ENCODE results near the gene EPB41L4A. TPM values are rescaled to one million over a fixed set of nuclear protein-coding genes. Genes with fewer than 3 reads are reported as not detected.
A peak's percentile ranks its signal among the peaks of the same experiment; 100 is the strongest.
"Not testable (repeated sequence)": the region's sequence is repeated elsewhere in the genome, so short reads cannot be mapped to it uniquely, and the experiment has no call there.

EPB41L4A gene
- total RNA-seq, 8 experiments from 2014 or later, result 0.70 to 17.5 (median 11.1) TPM

GRCh38 chr5:112373885-112374284 lies 45.2 kb downstream of the EPB41L4A start:
- H3K4me1 ChIP-seq (replicated peaks in 1 of 2), result no peaks in the 10 kb centered on the region
- no peak overlapping the region for H3K27ac ChIP-seq
- ATAC-seq (replicated peaks in 6 of 8), result no peak
- WGBS, 10 experiments, result 0 to 100% (median 85%) methylated on average over 1 to 2 of the region's 2 CpGs
- no peak overlapping the region for H3K4me3 ChIP-seq
- in situ Hi-C loops (cut with MboI; ENCODE audit: low pct_unique_long_range_greater_than_20kb in 2 of 9, low sequenced_read_pairs in 9 of 9, unreplicated experiment in 9 of 9), result no loop called here

GRCh38 chr5:112372543-112372942 lies 46.5 kb downstream of the EPB41L4A start:
- Histone ChIP-seq H3K4me3 (no peak overlapping the region), H3K27ac (no peak overlapping the region), H3K4me1 (replicated peaks in 1 of 2) (no peaks in the 10 kb centered on the region)
- in situ Hi-C loops (cut with MboI; ENCODE audit: low pct_unique_long_range_greater_than_20kb in 2 of 9, low sequenced_read_pairs in 9 of 9, unreplicated experiment in 9 of 9), result no loop called here
- ATAC-seq (replicated peaks in 6 of 8), result no peak

- in situ Hi-C loops (cut with MboI; ENCODE audit: low pct_unique_long_range_greater_than_20kb in 2 of 9, low sequenced_read_pairs in 9 of 9, unreplicated experiment in 9 of 9), result no loop called here
- ATAC-seq (replicated peaks in 6 of 8), result no peak
- H3K4me3 ChIP-seq, result no peak overlapping the region
- H3K4me1 ChIP-seq (replicated peaks in 1 of 2), result no peaks in the 10 kb centered on the region
- H3K27ac ChIP-seq, result no peak overlapping the region
- 0 to 100% (median 80%) methylated on average over 1 to 2 of the region's 2 CpGs; no CpG with 5 or more reads in 1 of the 10 experiments for WGBS, 10 experiments
These were observed 48.0 kb downstream of the EPB41L4A start for GRCh38 chr5:112371067-112371466.

GRCh38 chr5:112367400-112367799 lies 51.7 kb downstream of the EPB41L4A start:
- Histone ChIP-seq H3K27ac (no peak overlapping the region), H3K4me1 (replicated peaks in 1 of 2) (no peaks in the 10 kb centered on the region), H3K4me3 (no peak overlapping the region)
- ATAC-seq (replicated peaks in 6 of 8), result no peak
- WGBS, 10 experiments, result 40 to 100% (median 87%) methylated on average over 1 to 3 of the region's 4 CpGs; no CpG with 5 or more reads in 4 of the 10 experiments
- in situ Hi-C loops (cut with MboI; ENCODE audit: low pct_unique_long_range_greater_than_20kb in 2 of 9, low sequenced_read_pairs in 9 of 9, unreplicated experiment in 9 of 9), result no loop called here

- WGBS, 10 experiments, result 50 to 100% (median 78%) methylated on average over 1 to 2 of the region's 2 CpGs; no CpG with 5 or more reads in 3 of the 10 experiments
- in situ Hi-C loops (cut with MboI; ENCODE audit: low pct_unique_long_range_greater_than_20kb in 2 of 9, low sequenced_read_pairs in 9 of 9, unreplicated experiment in 9 of 9), result no loop called here
- H3K4me1 ChIP-seq (replicated peaks in 1 of 2), result no peaks in the 10 kb centered on the region
- no peak overlapping the region for H3K27ac ChIP-seq
- H3K4me3 ChIP-seq, result no peak overlapping the region
- peak in 2 of 8 experiments; percentile 52 to 58 for ATAC-seq (replicated peaks in 6 of 8)
These were observed 52.1 kb downstream of the EPB41L4A start for GRCh38 chr5:112366987-112367386.

- H3K4me3 ChIP-seq; in situ Hi-C loops (cut with MboI; ENCODE audit: low pct_unique_long_range_greater_than_20kb in 2 of 9, low sequenced_read_pairs in 9 of 9, unreplicated experiment in 9 of 9); H3K27ac ChIP-seq; ATAC-seq (replicated peaks in 6 of 8): not testable (repeated sequence)
- WGBS, 10 experiments, result 87% methylated on average over 3 of the region's 26 CpGs; no CpG with 5 or more reads in 9 of the 10 experiments
- H3K4me1 ChIP-seq (replicated peaks in 1 of 2), result peaks cover 9 to 14% of the 10 kb centered on the region in 2 donors
These were observed 58.3 kb downstream of the EPB41L4A start for GRCh38 chr5:112360740-112361139.

GRCh38 chr5:112356178-112356956 lies 62.7 kb downstream of the EPB41L4A start:
- Histone ChIP-seq H3K4me1 (replicated peaks in 1 of 2) (peaks cover 9 to 14% of the 10 kb centered on the region in 2 donors), H3K4me3 (no peak overlapping the region), H3K27ac (peak overlapping the region; percentile 44 to 71)
- peak in 5 of 8 experiments; percentile 65 to 94 (median 77) for ATAC-seq (replicated peaks in 6 of 8)
- 8 to 100% (median 83%) methylated on average over 1 to 3 of the region's 3 CpGs; no CpG with 5 or more reads in 1 of the 10 experiments for WGBS, 10 experiments
- in situ Hi-C loops (cut with MboI; ENCODE audit: low pct_unique_long_range_greater_than_20kb in 2 of 9, low sequenced_read_pairs in 9 of 9, unreplicated experiment in 9 of 9), result no loop called here

GRCh38 chr5:112355058-112355685 lies 63.9 kb downstream of the EPB41L4A start:
- ATAC-seq (replicated peaks in 6 of 8), result no peak
- in situ Hi-C loops (cut with MboI; ENCODE audit: low pct_unique_long_range_greater_than_20kb in 2 of 9, low sequenced_read_pairs in 9 of 9, unreplicated experiment in 9 of 9), result no loop called here

GRCh38 chr5:112353678-112354077 lies 65.4 kb downstream of the EPB41L4A start:
- 40 to 90% (median 75%) methylated on average over 1 to 3 of the region's 3 CpGs; no CpG with 5 or more reads in 6 of the 10 experiments for WGBS, 10 experiments
- H3K4me1 ChIP-seq (replicated peaks in 1 of 2), result peaks cover 9 to 14% of the 10 kb centered on the region in 2 donors
- in situ Hi-C loops (cut with MboI; ENCODE audit: low pct_unique_long_range_greater_than_20kb in 2 of 9, low sequenced_read_pairs in 9 of 9, unreplicated experiment in 9 of 9), result no loop called here
- no peak for ATAC-seq (replicated peaks in 6 of 8)
- H3K4me3 ChIP-seq, result no peak overlapping the region
- H3K27ac ChIP-seq, result no peak overlapping the region

More at GRCh38 chr5:112355058-112355685, 63.9 kb downstream of the EPB41L4A start:
- Histone ChIP-seq H3K4me3 (no peak overlapping the region), H3K27ac (no peak overlapping the region), H3K4me1 (replicated peaks in 1 of 2) (peaks cover 9 to 14% of the 10 kb centered on the region in 2 donors)
- WGBS, 10 experiments, result 20 to 100% (median 93%) methylated on average over 1 to 5 of the region's 5 CpGs

GRCh38 chr5:112351225-112351624 lies 67.9 kb downstream of the EPB41L4A start:
- no peak overlapping the region for H3K27ac ChIP-seq

GRCh38 chr5:112350626-112351025 lies 68.5 kb downstream of the EPB41L4A start:
- H3K4me3 ChIP-seq, result no peak overlapping the region
- no peaks in the 10 kb centered on the region for H3K4me1 ChIP-seq (replicated peaks in 1 of 2)
- in situ Hi-C loops (cut with MboI; ENCODE audit: low pct_unique_long_range_greater_than_20kb in 2 of 9, low sequenced_read_pairs in 9 of 9, unreplicated experiment in 9 of 9), result no loop called here
- WGBS, 10 experiments, result 33 to 100% (median 82%) methylated on average over 1 to 2 of the region's 2 CpGs; no CpG with 5 or more reads in 1 of the 10 experiments
- ATAC-seq (replicated peaks in 6 of 8), result no peak
- no peak overlapping the region for H3K27ac ChIP-seq

More at GRCh38 chr5:112351225-112351624, 67.9 kb downstream of the EPB41L4A start:
- Histone ChIP-seq H3K4me1 (replicated peaks in 1 of 2) (peaks cover 0 to 3% of the 10 kb centered on the region in 2 donors), H3K4me3 (no peak overlapping the region)
- ATAC-seq (replicated peaks in 6 of 8), result no peak
- in situ Hi-C loops (cut with MboI; ENCODE audit: low pct_unique_long_range_greater_than_20kb in 2 of 9, low sequenced_read_pairs in 9 of 9, unreplicated experiment in 9 of 9), result no loop called here
- WGBS, 10 experiments, result 9 to 100% (median 96%) methylated on average over 3 of the region's 3 CpGs; no CpG with 5 or more reads in 1 of the 10 experiments

GRCh38 chr5:112349371-112349770 lies 69.7 kb downstream of the EPB41L4A start:
- ATAC-seq (replicated peaks in 6 of 8), result peak in 1 of 8 experiments; percentile 52
- WGBS, 10 experiments, result 0 to 100% (median 70%) methylated on average over 1 to 3 of the region's 3 CpGs; no CpG with 5 or more reads in 1 of the 10 experiments
- Histone ChIP-seq H3K27ac (no peak overlapping the region), H3K4me1 (replicated peaks in 1 of 2) (no peaks in the 10 kb centered on the region), H3K4me3 (no peak overlapping the region)
- in situ Hi-C loops (cut with MboI; ENCODE audit: low pct_unique_long_range_greater_than_20kb in 2 of 9, low sequenced_read_pairs in 9 of 9, unreplicated experiment in 9 of 9), result no loop called here

- no peak overlapping the region for H3K4me3 ChIP-seq
- ATAC-seq (replicated peaks in 6 of 8), result no peak
- no peak overlapping the region for H3K27ac ChIP-seq
- in situ Hi-C loops (cut with MboI; ENCODE audit: low pct_unique_long_range_greater_than_20kb in 2 of 9, low sequenced_read_pairs in 9 of 9, unreplicated experiment in 9 of 9), result no loop called here
- no peaks in the 10 kb centered on the region for H3K4me1 ChIP-seq (replicated peaks in 1 of 2)
- WGBS, 10 experiments, result 80 to 100% (median 100%) methylated on average over 1 to 2 of the region's 2 CpGs; no CpG with 5 or more reads in 2 of the 10 experiments
These were observed 70.2 kb downstream of the EPB41L4A start for GRCh38 chr5:112348915-112349314.

Data from motor neuron (in vitro differentiated cells).